HL-60 (cell line): ENCODE data around the gene KAZN.

ENCODE experiments used
- POLR2AphosphoS5 ChIP-seq: IDR thresholded peaks from 2 replicates; pipeline ENCODE4 v1.6.1; 2012; ENCODE audit warnings: low read depth
- SPI1 ChIP-seq: IDR thresholded peaks from 2 replicates; pipeline ENCODE4 v1.6.1; 2012; ENCODE audit warnings: low read depth, mild to moderate bottlenecking, borderline replicate concordance
- TF ChIP-seq, protein P1 (sequence below): IDR thresholded peaks from 2 replicates; pipeline ENCODE4 v1.6.1; 2012; ENCODE audit warnings: low read depth; ENCODE audit not compliant: insufficient replicate concordance
- TF ChIP-seq, protein P2 (sequence below): IDR thresholded peaks from one replicate; pipeline ENCODE4 v1.5.1; 2011; ENCODE audit warnings: low read length, control low read depth, inconsistent platforms; ENCODE audit not compliant: insufficient read depth

DNA sequence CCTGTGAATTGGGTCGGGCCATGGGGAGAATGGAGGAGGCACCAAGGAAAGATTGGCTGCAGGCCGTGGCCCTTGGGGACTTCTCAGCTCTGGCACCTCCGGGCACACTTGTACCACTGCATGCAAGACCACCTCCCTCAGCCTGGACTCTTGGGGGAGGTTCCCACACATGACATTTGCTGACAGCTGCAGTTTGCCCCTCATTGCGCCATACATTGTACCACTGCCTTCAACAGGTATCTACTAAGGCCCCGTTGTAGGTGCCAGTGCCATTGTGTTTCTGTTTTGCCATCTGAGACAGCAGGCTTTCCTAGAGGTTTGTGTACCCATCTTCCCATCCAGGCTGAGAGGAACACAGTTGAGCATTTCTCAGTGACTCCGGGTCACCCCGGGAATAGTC is 395.7 kb downstream of the KAZN start:
- TF ChIP-seq, protein P1, sequence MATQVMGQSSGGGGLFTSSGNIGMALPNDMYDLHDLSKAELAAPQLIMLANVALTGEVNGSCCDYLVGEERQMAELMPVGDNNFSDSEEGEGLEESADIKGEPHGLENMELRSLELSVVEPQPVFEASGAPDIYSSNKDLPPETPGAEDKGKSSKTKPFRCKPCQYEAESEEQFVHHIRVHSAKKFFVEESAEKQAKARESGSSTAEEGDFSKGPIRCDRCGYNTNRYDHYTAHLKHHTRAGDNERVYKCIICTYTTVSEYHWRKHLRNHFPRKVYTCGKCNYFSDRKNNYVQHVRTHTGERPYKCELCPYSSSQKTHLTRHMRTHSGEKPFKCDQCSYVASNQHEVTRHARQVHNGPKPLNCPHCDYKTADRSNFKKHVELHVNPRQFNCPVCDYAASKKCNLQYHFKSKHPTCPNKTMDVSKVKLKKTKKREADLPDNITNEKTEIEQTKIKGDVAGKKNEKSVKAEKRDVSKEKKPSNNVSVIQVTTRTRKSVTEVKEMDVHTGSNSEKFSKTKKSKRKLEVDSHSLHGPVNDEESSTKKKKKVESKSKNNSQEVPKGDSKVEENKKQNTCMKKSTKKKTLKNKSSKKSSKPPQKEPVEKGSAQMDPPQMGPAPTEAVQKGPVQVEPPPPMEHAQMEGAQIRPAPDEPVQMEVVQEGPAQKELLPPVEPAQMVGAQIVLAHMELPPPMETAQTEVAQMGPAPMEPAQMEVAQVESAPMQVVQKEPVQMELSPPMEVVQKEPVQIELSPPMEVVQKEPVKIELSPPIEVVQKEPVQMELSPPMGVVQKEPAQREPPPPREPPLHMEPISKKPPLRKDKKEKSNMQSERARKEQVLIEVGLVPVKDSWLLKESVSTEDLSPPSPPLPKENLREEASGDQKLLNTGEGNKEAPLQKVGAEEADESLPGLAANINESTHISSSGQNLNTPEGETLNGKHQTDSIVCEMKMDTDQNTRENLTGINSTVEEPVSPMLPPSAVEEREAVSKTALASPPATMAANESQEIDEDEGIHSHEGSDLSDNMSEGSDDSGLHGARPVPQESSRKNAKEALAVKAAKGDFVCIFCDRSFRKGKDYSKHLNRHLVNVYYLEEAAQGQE = no peak
- TF ChIP-seq, protein P2, sequence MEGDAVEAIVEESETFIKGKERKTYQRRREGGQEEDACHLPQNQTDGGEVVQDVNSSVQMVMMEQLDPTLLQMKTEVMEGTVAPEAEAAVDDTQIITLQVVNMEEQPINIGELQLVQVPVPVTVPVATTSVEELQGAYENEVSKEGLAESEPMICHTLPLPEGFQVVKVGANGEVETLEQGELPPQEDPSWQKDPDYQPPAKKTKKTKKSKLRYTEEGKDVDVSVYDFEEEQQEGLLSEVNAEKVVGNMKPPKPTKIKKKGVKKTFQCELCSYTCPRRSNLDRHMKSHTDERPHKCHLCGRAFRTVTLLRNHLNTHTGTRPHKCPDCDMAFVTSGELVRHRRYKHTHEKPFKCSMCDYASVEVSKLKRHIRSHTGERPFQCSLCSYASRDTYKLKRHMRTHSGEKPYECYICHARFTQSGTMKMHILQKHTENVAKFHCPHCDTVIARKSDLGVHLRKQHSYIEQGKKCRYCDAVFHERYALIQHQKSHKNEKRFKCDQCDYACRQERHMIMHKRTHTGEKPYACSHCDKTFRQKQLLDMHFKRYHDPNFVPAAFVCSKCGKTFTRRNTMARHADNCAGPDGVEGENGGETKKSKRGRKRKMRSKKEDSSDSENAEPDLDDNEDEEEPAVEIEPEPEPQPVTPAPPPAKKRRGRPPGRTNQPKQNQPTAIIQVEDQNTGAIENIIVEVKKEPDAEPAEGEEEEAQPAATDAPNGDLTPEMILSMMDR = no peak
- TF ChIP-seq SPI1 (no peak), POLR2AphosphoS5 (no peak)
